Measurements from ENCODE around the gene WAS. TPM values are rescaled to one million over a fixed set of nuclear protein-coding genes. Genes with fewer than 3 reads are reported as not detected.
A peak's percentile ranks its signal among the peaks of the same experiment; 100 is the strongest.

Gene WAS
- total RNA-seq (1 to 10 TPM; 5.1 to 5.6 TPM), polyA plus RNA-seq (1 to 10 TPM; 1.0 to 3.1 TPM)

GRCh38 chrX:48683411-48683982 lies at the start of gene WAS:
Gene WAS, plus strand, starts transcription at chrX:48683799. Its CDS starts 55 bp downstream, at chrX:48683854.
- H3K27ac ChIP-seq (ENCODE audit: low read depth in 1 of 2, low read length in 2 of 2): peak within 1 kb of the TSS; percentile 27 to 37
- no peaks in the 10 kb centered on the region for H3K27me3 ChIP-seq (ENCODE audit: control insufficient read depth in 4 of 4, insufficient read depth in 4 of 4, low read length in 3 of 4)
- peaks cover under 1 to 6% (median 3%) of the 10 kb centered on the region in 4 donors for H3K4me1 ChIP-seq (ENCODE audit: control insufficient read depth in 4 of 4, insufficient read depth in 4 of 4, low read length in 3 of 4)
- H3K36me3 ChIP-seq (ENCODE audit: control insufficient read depth in 4 of 4, insufficient read depth in 3 of 4, low read depth in 1 of 4, low read length in 3 of 4): no peaks in the 10 kb centered on the region
- H3K4me3 ChIP-seq (ENCODE audit: low read depth in 1 of 3, low read length in 3 of 3): peak within 1 kb of the TSS; percentile 24 to 37 (median 28)
- WGBS: 72% methylated on average over 13 of the region's 13 CpGs
- peak within 1 kb of the TSS in 1 of 2 donors; percentile 13 for H3K9ac ChIP-seq (ENCODE audit: low read depth in 1 of 2, low read length in 2 of 2)
- TF ChIP-seq EGR1 (IDR thresholded peaks at IDR 0.05; ENCODE audit: low read depth in 2 of 2) (no peak), HNF4G (IDR thresholded peaks at IDR 0.05) (no peak), JUND (IDR thresholded peaks at IDR 0.05) (no peak), HNF4A (conservative IDR thresholded peaks at IDR 0.05) (no peak), FOXA1 (IDR thresholded peaks at IDR 0.05) (no peak), CTCF (IDR thresholded peaks at IDR 0.05; ENCODE audit: low read depth, low read length, missing input control) (no peak), RXRA (IDR thresholded peaks at IDR 0.05) (no peak), TAF1 (conservative IDR thresholded peaks at IDR 0.05) (no peak), ATF3 (IDR thresholded peaks at IDR 0.05) (no peak), FOXA2 (IDR thresholded peaks at IDR 0.05) (no peak), GABPA (IDR thresholded peaks at IDR 0.05 in 1 of 2, conservative IDR thresholded peaks at IDR 0.05 in 1 of 2) (no peak), ZBTB33 (IDR thresholded peaks at IDR 0.05) (no peak), NR2F2 (IDR thresholded peaks at IDR 0.05) (no peak), REST (IDR thresholded peaks at IDR 0.05) (no peak), MAX (IDR thresholded peaks at IDR 0.05) (no peak), RAD21 (IDR thresholded peaks at IDR 0.05) (no peak), SP1 (IDR thresholded peaks at IDR 0.05) (no peak)
- no peaks in the 10 kb centered on the region for H3K9me3 ChIP-seq (ENCODE audit: control insufficient read depth in 4 of 4, low read length in 3 of 4)
- DNase-seq (ENCODE audit: low spot score): no peak

All from liver (tissue), 9 donors.